Measurements from ENCODE around the gene ZDHHC20.

DNA sequence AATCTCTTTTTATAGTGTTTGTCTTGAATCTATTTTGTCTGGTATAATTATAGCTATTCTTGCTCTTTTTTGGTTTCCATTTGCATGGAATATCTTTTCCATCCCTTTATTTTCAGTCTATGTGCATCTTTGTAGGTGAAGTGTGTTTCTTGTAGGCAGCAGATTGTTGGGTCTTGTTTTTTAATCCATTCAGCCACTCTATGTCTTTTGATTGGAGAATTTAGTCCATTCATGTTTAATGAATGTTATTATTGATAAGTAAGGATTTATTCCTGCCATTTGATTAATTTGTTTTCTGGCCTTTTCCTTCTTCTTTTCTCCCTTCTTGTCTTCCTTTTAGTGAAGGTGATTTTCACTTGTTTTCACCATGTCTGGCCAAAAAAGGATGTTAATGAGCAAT is 11.7 kb upstream of the ZDHHC20 start:
- TF ChIP-seq, protein P1, sequence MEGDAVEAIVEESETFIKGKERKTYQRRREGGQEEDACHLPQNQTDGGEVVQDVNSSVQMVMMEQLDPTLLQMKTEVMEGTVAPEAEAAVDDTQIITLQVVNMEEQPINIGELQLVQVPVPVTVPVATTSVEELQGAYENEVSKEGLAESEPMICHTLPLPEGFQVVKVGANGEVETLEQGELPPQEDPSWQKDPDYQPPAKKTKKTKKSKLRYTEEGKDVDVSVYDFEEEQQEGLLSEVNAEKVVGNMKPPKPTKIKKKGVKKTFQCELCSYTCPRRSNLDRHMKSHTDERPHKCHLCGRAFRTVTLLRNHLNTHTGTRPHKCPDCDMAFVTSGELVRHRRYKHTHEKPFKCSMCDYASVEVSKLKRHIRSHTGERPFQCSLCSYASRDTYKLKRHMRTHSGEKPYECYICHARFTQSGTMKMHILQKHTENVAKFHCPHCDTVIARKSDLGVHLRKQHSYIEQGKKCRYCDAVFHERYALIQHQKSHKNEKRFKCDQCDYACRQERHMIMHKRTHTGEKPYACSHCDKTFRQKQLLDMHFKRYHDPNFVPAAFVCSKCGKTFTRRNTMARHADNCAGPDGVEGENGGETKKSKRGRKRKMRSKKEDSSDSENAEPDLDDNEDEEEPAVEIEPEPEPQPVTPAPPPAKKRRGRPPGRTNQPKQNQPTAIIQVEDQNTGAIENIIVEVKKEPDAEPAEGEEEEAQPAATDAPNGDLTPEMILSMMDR (IDR thresholded peaks at IDR 0.05) = no peak
- TF ChIP-seq POLR2A (IDR thresholded peaks at IDR 0.05) = no peak

Data from lower leg skin (tissue), 3 donors.